Fibroblast of lung (primary cell): ENCODE data around the gene ASXL3.

Source experiments
- CTCF ChIP-seq, 2 donors: IDR thresholded peaks in 1 of 2; conservative IDR thresholded peaks in 1 of 2; 1 replicate in 1 of 2; 2 replicates in 1 of 2; pipeline ENCODE4 v1.5.1; 2011 to 2012; ENCODE audit warnings: low read length in 2 of 2, control low read depth in 1 of 2, inconsistent platforms in 1 of 2, low read depth in 1 of 2, mild to moderate bottlenecking in 1 of 2
- EZH2 ChIP-seq: IDR thresholded peaks from 2 replicates; pipeline ENCODE4 v1.5.1; 2012; ENCODE audit warnings: low read length, control low read depth, mild to moderate bottlenecking; ENCODE audit errors: missing control alignments

DNA sequence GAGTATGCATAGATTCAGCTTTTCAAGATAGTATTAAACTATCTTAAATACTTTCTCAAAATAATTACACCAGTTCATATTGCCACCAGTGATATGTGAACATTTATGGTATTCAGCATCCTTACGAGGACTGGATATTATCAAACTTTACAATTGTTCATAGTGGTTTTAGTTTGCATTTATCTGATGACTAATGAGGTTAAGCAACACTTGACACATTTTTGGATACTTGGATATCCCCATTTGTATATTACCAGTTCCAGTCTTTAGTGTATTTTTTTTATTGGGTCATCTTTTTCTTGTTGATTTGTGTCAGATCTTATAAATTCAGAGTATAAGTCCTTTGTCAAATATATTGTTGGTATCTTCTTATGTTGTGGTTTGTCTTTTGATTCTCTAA is 128.4 kb downstream of the ASXL3 start:
- TF ChIP-seq CTCF (conservative IDR thresholded peaks at IDR 0.05 in 1 of 2, IDR thresholded peaks at IDR 0.05 in 1 of 2; ENCODE audit: low read depth in 1 of 2, low read length in 2 of 2) (no peak), EZH2 (no peak)
